ENCODE data around the gene SLC22A2. TPM values are rescaled to one million over a fixed set of nuclear protein-coding genes. Genes with fewer than 3 reads are reported as not detected.

Gene SLC22A2
- not detected in 2 replicates for total RNA-seq (2011; cell fraction: chromatin; rRNA removed; ENCODE audit: low replicate concordance)
- total RNA-seq (2011; cell fraction: nucleolus; rRNA removed), result not detected in 2 replicates
- total RNA-seq (2011; cell fraction: nucleoplasm; rRNA removed), result not detected in 2 replicates
- total RNA-seq (2014; rRNA removed), result not detected in 2 replicates
- total RNA-seq (2014; rRNA removed; fragmentation: Illumina TruSeq; extraction: Trizol), result not detected in 2 replicates
- total RNA-seq (2015; rRNA removed; fragmentation: Illumina TruSeq; extraction: Trizol), result not detected in 2 replicates
- not detected in 2 replicates for total RNA-seq (2021)
- not detected in 2 replicates for polyA plus RNA-seq (2011; rRNA removed)
- polyA plus RNA-seq (2011; cell fraction: cytosol; rRNA removed), result not detected in 2 replicates
- not detected in 2 replicates for polyA plus RNA-seq (2011; cell fraction: nucleus; rRNA removed)
- polyA plus RNA-seq (2012), result not detected in 2 replicates
- not detected in 2 replicates for polyA plus RNA-seq (2014; fragmentation: Illumina TruSeq; extraction: Trizol)
- polyA plus RNA-seq (2014; fragmentation: Nextera tagmentation; extraction: Ambion mirVana), result not detected
- polyA plus RNA-seq (2014; rRNA removed), result not detected in 2 replicates
- not detected in 2 replicates for polyA minus RNA-seq (2011; rRNA and poly(A)+ RNA removed)
- polyA minus RNA-seq (2011; cell fraction: cytosol; rRNA and poly(A)+ RNA removed), result not detected in 2 replicates
- not detected in 2 replicates for polyA minus RNA-seq (2011; cell fraction: nucleus; rRNA and poly(A)+ RNA removed)
- Bru-seq, nascent RNA, result percentile 4 among the genes with signal in this experiment
- BruChase-seq, experiment 1, labeled RNA remaining after a 2-hour chase, result not detected
- BruChase-seq, experiment 2, labeled RNA remaining after a 6-hour chase, result not detected
- long read RNA-seq, experiment 1, result 0 reads
- long read RNA-seq, experiment 2, result 0 reads
- long read RNA-seq, experiment 3, result 0 reads

GRCh38 chr6:160258346-160259142 lies at the start of gene SLC22A2:
TSS of gene SLC22A2 (minus strand) at chr6:160258821. CDS start at chr6:160258757, 64 bp downstream.
- H3K9me3 ChIP-seq (replicated peaks; ENCODE audit: control insufficient read depth, insufficient read depth, low read depth, low read length), result no peaks in the 10 kb centered on the region
- FAIRE-seq (no peak), DNase-seq (ENCODE audit: extremely low read depth in 1 of 4, low spot score in 3 of 4) (no peak), ATAC-seq (no peak)
- no peak within 1 kb of the TSS for H3K27ac ChIP-seq (ENCODE audit: extremely low read depth, low read depth, low read length)
- in situ Hi-C loops (cut with MboI), result no loop called here
- CTCF ChIA-PET (ENCODE audit: low intra/inter-chr PET ratio), result no interaction called here
- H3K4me2 ChIP-seq (ENCODE audit: insufficient read depth, low read length), result no peak within 1 kb of the TSS
- peaks cover 0 to 6% of the 10 kb centered on the region in 2 experiments; a peak in 2 of 5 replicates for H3K4me1 ChIP-seq (replicated peaks in 1 of 2; ENCODE audit: control insufficient read depth in 2 of 2, insufficient read depth in 2 of 2, low read length in 2 of 2)
- no TSS peak for BruUV-seq (replicated peaks)
- peak within 1 kb of the TSS in 1 of 2 experiments; percentile 39; a peak in 1 of 4 replicates for H3K9ac ChIP-seq (ENCODE audit: insufficient read depth in 1 of 2, low read depth in 2 of 2, low read length in 2 of 2)
- no peak for TF ChIP-seq ARID2 (IDR thresholded peaks at IDR 0.05)
- TF ChIP-seq YY1 (IDR thresholded peaks at IDR 0.05; ENCODE audit: borderline replicate concordance in 1 of 3, control insufficient read depth in 1 of 3, extremely low read depth in 1 of 3, insufficient read depth in 3 of 3, insufficient read length in 1 of 3, insufficient replicate concordance in 2 of 3, low read depth in 1 of 3, low read length in 2 of 3), result no peak
- H3K79me2 ChIP-seq (ENCODE audit: control insufficient read depth, insufficient read depth, low read length), result no peaks in the 10 kb centered on the region
- WGBS (ENCODE audit: insufficient coverage, low coverage, missing lambda C conversion rate), result 2% methylated on average over 43 of the region's 43 CpGs
- H3K36me3 ChIP-seq (ENCODE audit: control insufficient read depth, insufficient read depth, low read length), result no peaks in the 10 kb centered on the region
- peaks cover 23 to 39% of the 10 kb centered on the region in 2 experiments; a peak in 4 of 5 replicates for H3K27me3 ChIP-seq (ENCODE audit: control insufficient read depth in 2 of 2, insufficient read depth in 2 of 2, low read length in 2 of 2)
- H3K9me1 ChIP-seq (ENCODE audit: control insufficient read depth, insufficient read depth, low read length), result no peaks in the 10 kb centered on the region
- H4K20me1 ChIP-seq (replicated peaks; ENCODE audit: control insufficient read depth, insufficient read depth, low read length), result no peaks in the 10 kb centered on the region
- H2AFZ ChIP-seq (ENCODE audit: low read depth, low read length), result no peak within 1 kb of the TSS
- POLR2A ChIA-PET, result interaction anchor here (0.6 to 1.4 kb wide), 2 partner anchors 10 to 37 kb away, joined by 3 to 4 read pairs; no protein-coding TSS in a partner anchor
- no peak within 1 kb of the TSS for H3K4me3 ChIP-seq
- intact Hi-C loops (cut with micrococcal nuclease), result no loop called here

Measured in K562 (cell line).